ENCODE results near the gene MFAP5.

GRCh38 chr12:8644345-8645248 lies 18.0 kb downstream of the MFAP5 start:
- peak in 1 of 4 donors; percentile 26 for TF ChIP-seq POLR2A (IDR thresholded peaks at IDR 0.05)
- TF ChIP-seq, protein P1, sequence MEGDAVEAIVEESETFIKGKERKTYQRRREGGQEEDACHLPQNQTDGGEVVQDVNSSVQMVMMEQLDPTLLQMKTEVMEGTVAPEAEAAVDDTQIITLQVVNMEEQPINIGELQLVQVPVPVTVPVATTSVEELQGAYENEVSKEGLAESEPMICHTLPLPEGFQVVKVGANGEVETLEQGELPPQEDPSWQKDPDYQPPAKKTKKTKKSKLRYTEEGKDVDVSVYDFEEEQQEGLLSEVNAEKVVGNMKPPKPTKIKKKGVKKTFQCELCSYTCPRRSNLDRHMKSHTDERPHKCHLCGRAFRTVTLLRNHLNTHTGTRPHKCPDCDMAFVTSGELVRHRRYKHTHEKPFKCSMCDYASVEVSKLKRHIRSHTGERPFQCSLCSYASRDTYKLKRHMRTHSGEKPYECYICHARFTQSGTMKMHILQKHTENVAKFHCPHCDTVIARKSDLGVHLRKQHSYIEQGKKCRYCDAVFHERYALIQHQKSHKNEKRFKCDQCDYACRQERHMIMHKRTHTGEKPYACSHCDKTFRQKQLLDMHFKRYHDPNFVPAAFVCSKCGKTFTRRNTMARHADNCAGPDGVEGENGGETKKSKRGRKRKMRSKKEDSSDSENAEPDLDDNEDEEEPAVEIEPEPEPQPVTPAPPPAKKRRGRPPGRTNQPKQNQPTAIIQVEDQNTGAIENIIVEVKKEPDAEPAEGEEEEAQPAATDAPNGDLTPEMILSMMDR (IDR thresholded peaks at IDR 0.05) = no peak

All from esophagus squamous epithelium (tissue), 4 donors.